HG03460 (cell line): ENCODE data around the gene WAPL.

Experiments
- ATAC-seq: cut with Tn5 transposase; IDR thresholded peaks from one replicate; pipeline ENCODE4 v1.9.1; 2021; ENCODE audit not compliant: unreplicated experiment

The WAPL gene

DNA sequence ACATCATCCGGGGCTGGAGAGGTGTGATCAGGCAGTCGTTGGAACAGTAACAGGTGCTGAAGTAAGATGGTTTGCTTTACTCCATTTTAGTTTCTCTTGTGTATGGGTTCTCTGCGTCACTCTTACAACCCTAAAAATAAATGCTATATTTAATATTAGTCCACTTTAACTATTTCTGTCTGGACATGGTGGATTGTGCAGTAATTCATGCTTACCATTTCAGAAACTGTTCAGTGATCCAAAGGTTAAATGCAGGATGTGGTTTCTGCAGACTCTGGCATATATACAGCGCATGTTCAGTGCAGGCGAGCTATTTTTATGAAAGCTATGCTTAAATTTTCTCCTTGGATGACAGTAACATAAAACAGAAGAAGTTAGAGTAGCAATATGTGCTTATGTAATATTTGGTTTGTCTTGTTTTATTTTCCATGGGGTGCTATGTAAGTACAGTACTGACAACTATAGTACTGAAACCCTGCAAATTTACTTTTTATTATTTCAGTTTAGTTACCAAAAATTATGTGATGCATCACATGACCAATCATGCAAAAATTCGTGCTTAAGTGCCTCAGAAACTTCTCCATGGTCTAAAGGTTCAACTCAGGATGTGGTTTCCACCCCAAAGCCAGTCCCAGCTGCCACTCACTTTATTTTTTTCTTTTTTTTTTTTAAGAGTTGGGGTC lies 108.4 kb downstream of the WAPL start:
- peak; percentile 81 for ATAC-seq

DNA sequence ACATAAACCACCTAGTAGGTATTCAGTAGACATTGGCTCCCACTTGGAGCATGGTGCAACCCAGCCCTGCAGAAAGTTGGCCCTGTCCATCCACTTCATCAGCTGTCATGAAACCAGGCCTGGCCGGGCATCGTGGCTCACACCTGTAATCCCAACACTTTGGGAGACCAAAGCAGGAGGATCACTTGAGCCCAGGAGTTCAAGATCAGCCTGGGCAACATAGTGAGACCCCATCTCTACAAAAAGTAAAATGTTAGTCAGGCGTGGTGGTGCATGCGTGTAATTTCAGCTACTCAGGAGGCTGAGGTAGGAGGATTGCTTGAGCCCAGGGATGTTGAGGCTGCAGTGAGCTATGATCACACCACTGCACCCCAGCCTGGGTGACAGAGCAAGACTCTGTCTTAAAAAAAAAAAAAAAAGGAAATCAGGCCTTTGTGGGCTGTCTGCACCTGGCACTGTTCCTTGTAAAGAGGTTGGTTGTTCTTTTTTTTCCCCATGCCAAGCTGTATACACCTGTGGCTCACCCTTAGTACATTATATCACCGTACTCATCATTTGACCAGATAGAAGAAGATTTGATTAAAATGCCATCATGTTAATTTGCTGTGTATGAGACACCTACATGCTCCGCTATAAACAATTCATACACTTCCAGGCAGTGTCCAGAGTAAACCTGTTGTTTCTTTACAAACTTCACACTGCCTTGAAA lies 109.6 kb downstream of the WAPL start:
- ATAC-seq = no peak

GRCh38 chr10:86411281-86411841 lies 110.2 kb downstream of the WAPL start:
- peak; percentile 42 for ATAC-seq

DNA sequence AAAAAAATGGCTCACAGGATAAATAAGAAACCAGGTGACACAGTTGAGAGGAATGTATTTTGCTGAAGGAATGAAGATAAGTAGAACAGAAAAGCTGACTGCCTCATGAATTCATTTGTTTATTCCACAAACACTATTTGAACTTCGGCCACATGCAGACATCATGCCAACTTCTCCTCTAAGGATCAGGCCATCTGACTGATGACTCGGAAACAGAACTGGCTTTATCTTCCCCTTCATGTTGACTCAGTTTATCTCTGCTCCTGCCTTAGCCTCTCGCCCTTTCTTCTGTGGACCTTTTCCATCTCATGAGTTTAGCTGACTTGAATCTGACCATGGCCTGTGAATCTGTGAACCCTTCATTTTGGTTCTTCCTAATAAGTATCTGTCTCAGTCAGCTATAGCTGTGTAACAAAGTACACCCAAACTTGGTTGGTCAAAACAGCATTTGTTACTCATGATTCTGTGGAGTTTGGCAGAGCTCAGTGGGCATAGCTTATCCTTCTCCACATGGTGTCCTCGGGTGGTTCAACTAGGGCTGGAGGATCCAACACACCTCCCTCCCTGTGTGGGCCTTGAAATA lies 111.0 kb downstream of the WAPL start:
- no peak for ATAC-seq

DNA sequence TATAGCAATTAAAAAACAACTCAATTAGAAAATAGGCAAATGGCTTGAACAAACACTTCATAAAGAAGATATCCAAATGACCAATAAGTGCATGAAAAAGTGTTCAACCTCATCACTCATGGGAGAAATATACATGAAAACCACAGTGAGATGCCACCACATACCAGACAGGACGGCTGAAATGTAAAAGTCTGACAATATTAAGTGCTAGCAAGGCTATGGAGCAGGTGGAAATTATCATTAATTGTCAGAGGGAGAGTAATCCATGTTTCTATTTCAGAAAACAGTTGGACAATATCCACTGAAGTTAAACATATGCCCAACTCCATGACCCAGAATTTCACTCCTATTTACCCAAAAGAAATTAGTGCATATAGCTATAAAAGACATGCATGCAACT lies 112.4 kb downstream of the WAPL start:
- ATAC-seq = no peak

DNA sequence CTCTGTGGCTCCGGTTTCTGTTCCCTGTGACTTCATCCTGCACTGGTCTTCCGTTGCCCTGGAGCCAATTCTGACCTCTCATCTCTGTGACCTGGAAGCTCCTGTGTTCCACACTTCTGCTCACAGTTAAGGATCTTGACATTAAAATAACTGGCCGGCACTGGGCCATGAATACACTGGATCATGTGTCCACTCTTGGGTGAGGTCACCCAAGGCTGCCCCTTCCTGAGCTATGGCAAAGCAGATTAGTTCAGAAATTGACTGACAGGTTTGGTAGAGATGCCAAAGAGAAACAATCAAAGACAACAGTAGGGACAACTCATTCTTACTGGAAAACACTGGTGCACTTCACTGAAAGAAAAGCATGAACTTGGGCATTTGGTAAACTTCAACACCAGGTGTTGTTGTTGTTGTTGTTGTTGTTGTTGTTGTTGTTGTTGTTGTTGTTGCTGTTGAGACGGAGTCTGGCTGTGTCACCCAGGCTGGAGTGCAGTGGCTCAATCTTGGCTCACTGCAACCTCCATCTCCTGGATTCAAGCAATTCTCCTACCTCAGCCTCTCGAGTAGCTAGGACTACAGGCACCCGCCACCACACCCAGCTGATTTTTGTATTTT lies 118.3 kb downstream of the WAPL start:
- no peak for ATAC-seq

DNA sequence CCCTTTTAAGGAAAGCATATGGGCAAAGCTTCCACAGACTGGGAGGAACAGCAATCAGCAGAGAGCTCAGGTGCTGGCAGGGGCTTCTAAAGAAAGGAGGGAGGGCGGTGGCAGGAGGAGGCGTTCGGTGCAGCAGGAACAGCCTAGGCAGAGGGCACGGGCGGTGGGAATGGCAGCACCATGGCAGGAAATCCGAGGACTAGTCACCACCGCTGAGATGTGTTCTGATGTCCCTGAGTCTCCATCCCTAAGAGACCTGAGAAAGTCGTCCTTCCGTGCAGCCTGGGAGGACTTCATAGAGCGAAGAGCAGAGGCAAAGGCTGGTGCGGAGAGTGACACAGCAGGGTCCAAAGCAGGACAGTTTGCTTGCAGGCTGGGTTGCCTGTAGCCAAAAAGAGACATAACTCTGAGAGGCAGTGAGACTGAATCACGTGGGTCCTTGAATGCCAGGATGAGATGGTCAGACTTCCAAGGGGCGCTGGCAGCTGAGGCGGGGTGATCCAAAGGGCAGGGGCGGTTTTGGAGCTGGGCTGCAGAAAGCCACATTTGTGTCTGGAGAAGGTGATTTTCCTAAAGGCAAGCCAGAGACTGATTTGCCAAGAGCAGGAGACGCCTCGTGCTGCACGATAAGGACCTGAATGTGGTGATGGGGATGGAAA lies 119.2 kb downstream of the WAPL start:
- no peak for ATAC-seq

DNA sequence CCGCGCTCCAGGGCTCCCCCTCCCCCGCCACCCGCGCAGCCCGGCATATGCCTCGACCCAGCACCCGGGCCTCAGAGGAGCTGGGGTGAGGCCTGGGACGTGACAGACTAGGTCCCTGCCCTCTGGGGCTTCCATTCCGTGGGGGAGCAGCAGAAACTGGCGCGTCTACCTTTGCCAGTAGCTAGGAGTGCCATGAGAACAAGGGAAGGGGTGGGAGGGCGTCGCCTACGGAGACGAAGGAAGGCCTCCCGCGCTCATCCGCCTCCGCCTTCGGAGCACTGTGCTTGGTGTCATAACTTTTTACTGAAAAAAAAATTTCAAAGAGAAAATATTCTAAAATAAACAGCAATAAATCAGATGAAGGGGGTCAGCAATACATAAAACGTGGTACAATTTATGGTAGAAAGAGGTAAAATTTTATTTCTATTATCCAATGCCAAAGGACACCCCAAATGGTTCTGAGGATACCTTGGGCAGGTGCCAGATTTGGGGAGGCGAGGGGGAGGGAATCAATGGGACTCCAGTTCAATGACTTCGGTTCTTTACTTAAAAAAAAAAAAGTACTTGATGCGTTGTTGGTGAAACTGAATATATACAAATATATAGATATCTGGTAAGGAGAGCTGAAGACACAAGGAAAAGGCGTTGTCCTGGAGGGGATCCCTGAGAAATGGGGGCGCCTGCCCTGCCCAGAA lies 119.9 kb downstream of the WAPL start:
- no peak for ATAC-seq

GRCh38 chr10:86400705-86401587 lies 120.6 kb downstream of the WAPL start:
- peak; percentile 28 for ATAC-seq

DNA sequence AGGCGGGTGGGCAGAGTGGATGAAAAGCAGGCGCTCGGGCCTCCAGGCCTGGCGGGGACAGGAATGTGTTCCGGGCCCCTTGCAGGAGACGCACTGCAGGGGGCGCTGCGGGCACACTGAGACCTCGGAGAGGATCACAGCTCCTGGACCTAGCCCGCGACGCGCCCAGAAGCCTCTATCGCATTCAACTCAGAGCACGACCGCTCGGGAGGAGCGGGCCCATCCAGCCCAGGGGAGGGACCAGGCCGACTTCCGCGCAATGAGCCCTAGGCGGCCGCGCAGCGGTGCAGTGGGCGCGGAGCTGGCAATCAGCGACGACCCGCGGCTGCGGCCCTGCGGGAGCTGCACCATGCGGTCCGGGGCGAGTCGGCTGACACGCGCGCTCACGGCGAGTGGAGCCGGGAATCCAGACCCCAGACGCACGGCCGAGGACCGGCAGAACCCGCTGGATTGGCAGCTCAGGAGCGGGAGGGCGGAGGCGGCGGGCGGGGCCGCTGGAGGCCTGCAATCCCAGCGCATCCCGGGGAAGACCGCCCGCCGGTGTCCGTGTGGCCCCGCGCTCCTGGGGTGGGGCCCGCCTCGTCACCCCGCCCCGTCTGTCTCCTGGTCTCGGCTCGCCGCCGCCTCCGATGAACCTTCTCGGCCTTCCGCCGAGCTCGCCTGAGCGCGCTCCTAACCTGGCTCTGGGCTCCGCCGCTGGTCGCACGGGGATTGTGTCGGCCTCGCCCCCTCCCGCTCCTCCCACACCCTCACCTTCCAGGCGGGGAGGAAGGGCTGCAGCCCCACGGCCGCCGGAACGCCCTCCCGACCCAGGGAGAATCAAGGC lies 121.5 kb downstream of the WAPL start:
- ATAC-seq = peak; percentile 83

DNA sequence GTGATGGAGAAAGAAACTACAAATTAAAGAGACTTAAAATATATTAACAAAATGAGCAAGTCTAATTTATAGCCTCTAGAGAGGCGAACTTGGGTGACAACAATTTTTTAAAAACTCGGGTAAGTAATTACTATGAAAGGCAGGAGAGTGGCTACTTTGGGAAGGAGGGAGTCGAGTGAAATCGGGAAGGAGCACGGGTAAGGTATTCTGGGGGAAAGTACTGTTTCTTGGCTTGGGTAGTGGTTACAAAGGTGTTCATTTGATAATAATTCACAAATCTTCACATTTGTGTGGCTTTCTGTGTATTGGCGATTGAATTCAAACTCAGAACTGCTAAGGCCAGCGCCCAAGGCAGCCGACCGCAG lies 122.1 kb downstream of the WAPL start:
- no peak for ATAC-seq

- no peak for ATAC-seq
These were observed 124.5 kb downstream of the WAPL start for GRCh38 chr10:86397120-86397519.

DNA sequence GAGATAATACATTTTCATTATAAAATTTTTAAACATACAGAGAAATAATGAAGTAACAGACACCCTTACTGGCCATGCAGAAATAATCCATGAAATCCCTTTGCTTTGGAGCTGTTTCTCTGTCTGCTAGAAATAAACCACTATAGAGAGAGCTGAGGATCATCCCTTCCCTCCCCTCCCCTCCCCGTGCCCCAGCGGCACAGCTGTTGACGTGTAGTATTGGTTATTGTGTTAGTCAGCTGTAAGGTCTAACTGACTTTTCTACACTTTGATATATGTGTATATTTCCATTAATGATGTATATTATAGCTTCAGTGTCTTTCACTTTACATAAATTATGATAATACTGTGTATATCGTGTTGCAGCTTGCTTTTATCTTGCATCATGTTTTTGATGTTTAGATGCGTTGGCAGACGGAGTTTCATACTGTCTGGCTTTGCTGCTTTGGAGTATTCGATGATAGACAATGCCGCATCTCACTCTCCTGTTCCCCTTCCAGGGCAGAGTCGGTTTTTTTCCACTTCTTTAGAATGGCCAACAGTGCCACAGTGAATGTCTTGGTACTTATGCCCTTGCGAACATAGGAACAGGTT lies 127.6 kb downstream of the WAPL start:
- no peak for ATAC-seq

DNA sequence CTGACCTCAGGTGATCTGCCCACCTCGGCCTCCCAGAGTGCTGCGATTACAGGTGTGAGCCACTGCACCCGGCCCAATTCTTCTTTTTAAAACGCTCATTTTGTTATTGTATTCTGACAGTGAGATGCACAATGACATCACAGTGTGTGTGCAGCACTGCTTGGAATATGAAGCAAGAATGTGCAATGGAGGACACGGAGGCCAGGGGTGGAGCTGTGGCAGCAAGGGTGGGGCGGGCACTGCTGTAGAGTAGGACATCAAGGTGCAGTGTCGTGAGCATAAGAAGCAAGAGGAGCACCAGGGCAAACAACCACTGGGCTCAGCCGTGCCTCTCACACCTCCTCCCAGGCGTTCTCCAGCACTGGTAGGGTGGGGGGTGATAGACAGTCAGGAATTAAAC lies 128.2 kb downstream of the WAPL start:
- ATAC-seq = no peak

- peak; percentile 52 for ATAC-seq
These were observed 128.9 kb downstream of the WAPL start for GRCh38 chr10:86392723-86393094.

GRCh38 chr10:86391986-86392722 lies 129.4 kb downstream of the WAPL start:
- ATAC-seq = peak; percentile 13

DNA sequence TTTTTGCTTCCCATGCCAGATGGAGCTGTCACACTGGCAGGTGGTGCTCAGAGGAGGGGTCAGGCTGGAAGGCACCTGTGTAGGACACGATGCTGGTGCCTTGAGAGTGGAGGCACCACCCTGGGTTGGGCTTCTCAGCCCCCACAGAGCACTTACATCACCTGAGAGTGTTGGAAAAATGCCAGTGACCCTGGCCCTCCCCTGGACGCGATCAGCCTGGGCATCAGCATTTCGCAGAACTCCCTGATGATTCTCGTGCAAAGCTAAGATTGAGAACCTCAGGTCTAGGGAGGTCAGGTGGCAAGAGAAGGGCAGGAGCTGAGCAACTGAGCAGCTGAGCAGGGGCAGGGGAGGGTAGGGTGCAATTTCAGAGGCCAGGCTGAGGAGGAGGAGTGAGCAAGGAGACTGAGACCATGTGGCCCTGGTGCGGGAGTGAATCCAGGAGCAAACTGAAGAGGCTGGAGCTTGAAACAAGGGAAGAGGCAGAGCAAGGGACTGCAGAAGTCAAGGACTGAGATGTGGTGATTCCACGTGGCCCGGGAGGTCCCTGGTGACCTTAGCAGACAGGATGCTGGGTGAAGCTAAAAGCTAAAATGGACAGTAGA lies 130.3 kb downstream of the WAPL start:
- no peak for ATAC-seq
